HepG2 (cell line): Measurements from ENCODE around the gene NDUFS4. TPM values are rescaled to one million over a fixed set of nuclear protein-coding genes. Genes with fewer than 3 reads are reported as not detected.
A peak's percentile ranks its signal among the peaks of the same experiment; 100 is the strongest.

Experiments
- ATAC-seq: fragments of 200-7000 bp; cut with Tn5 transposase; 3 replicates; pipeline ENCODE4 v1.9.1; 2020; ENCODE audit warnings: mild to moderate bottlenecking, moderate library complexity
- BruUV-seq: library from RNA; stranded (reverse); fragments of 400-500 nt; replicated peaks from 2 replicates; lab custom pipeline; 2021; lab: Mats Ljungman, UMichigan
- CTCF ChIA-PET: fragments of 300-600 bp; formaldehyde crosslinking; extraction: SDS; loops from one replicate; lab custom pipeline; 2021; ENCODE audit warnings: low total read pairs, inconsistent platforms, low intra/inter-chr PET ratio; lab: Yijun Ruan, JAX
- POLR2A ChIA-PET: fragments of 350-600 bp; sonication (Branson Sonifier 250); formaldehyde crosslinking; loops from one replicate; lab custom pipeline; 2020; ENCODE audit warnings: antibody characterized with exemption, inconsistent platforms; lab: Yijun Ruan, JAX
- DNase-seq: peaks from one replicate; pipeline ENCODE4 v3.0.0-alpha.2; 2015; ENCODE audit warnings: low spot score
- FAIRE-seq: peaks from 3 replicates; lab custom pipeline; 2011; peaks lifted over from hg19 to GRCh38; lab: Jason Lieb, UNC
- H2AFZ ChIP-seq: one replicate; pipeline ENCODE4 v1.6.1; 2011; ENCODE audit warnings: low read length, inconsistent platforms
- H3K27ac ChIP-seq: fragments of 300-600 bp; 3 replicates; pipeline ENCODE4 v1.8.0; 2011; ENCODE audit warnings: mixed run types, mild to moderate bottlenecking, mixed read lengths, low read length, inconsistent platforms; ENCODE audit not compliant: insufficient read depth; ENCODE audit errors: extremely low read length
- H3K27me3 ChIP-seq, 2 experiments: fragments of 200-600 bp in 1 of 2; 2 replicates in 1 of 2; 3 replicates in 1 of 2; pipeline versions ENCODE4 v1.6.0 to v1.8.0; 2011; ENCODE audit warnings: low read length in 2 of 2, mild to moderate bottlenecking in 2 of 2, moderate library complexity in 2 of 2, inconsistent platforms in 1 of 2; ENCODE audit not compliant: insufficient read depth in 2 of 2, control insufficient read depth in 1 of 2
- H3K36me3 ChIP-seq, 2 experiments: fragments of 200-600 bp in 1 of 2; replicated peaks in 1 of 2; 2 replicates in 1 of 2; 3 replicates in 1 of 2; pipeline versions ENCODE4 v1.5.1 to v1.8.0; 2011; ENCODE audit warnings: low read length in 2 of 2, inconsistent platforms in 1 of 2; ENCODE audit not compliant: insufficient read depth in 2 of 2, control insufficient read depth in 1 of 2
- H3K4me1 ChIP-seq: 2 replicates; pipeline ENCODE4 v1.5.1; 2012; ENCODE audit warnings: low read length, inconsistent platforms; ENCODE audit not compliant: insufficient read depth
- H3K4me2 ChIP-seq: 2 replicates; pipeline ENCODE4 v1.6.0; 2011; ENCODE audit warnings: low read depth, low read length, inconsistent platforms
- H3K4me3 ChIP-seq, 3 experiments: fragments of 200-600 bp in 1 of 3; sonication (generic), shearing (Covaris generic) in 1 of 3; replicated peaks in 1 of 3; 2 replicates each; pipeline ENCODE4 v1.5.1; 2011 to 2016; ENCODE audit warnings: low read length in 3 of 3, inconsistent platforms in 2 of 3, low read depth in 2 of 3, mild to moderate bottlenecking in 2 of 3, control low read depth in 1 of 3, mixed read lengths in 1 of 3; ENCODE audit not compliant: insufficient read depth in 1 of 3
- H3K79me2 ChIP-seq: one replicate; pipeline ENCODE4 v1.6.1; 2011; ENCODE audit warnings: low read length, inconsistent platforms; ENCODE audit not compliant: insufficient read depth
- H3K9ac ChIP-seq: 2 replicates; pipeline ENCODE4 v1.6.0; 2011; ENCODE audit warnings: mild to moderate bottlenecking, low read depth, low read length, inconsistent platforms; ENCODE audit not compliant: insufficient read depth
- H3K9me3 ChIP-seq: 2 replicates; pipeline ENCODE4 v1.5.1; 2012; ENCODE audit warnings: mild to moderate bottlenecking, low read length
- H4K20me1 ChIP-seq: 2 replicates; pipeline ENCODE4 v1.6.0; 2011; ENCODE audit warnings: inconsistent platforms, mild to moderate bottlenecking, low read length, moderate library complexity; ENCODE audit not compliant: insufficient read depth
- ADNP ChIP-seq: sonication (generic); formaldehyde crosslinking; IDR thresholded peaks from 2 replicates; pipeline ENCODE4 v1.4.0; 2020; ENCODE audit warnings: missing genetic modification reagents
- BHLHE40 ChIP-seq: IDR thresholded peaks from 2 replicates; pipeline ENCODE4 v1.6.1; 2011; ENCODE audit warnings: low read length, improper control_type of control experiment
- CBX1 ChIP-seq: IDR thresholded peaks from one replicate; pipeline ENCODE4 v1.6.1; 2016; ENCODE audit warnings: antibody characterized with exemption, low read depth
- EED ChIP-seq: sonication (generic); formaldehyde crosslinking; IDR thresholded peaks from 2 replicates; pipeline ENCODE4 v1.5.0; 2020; ENCODE audit warnings: mild to moderate bottlenecking, missing genetic modification reagents
- HIVEP1 ChIP-seq: sonication (generic); formaldehyde crosslinking; IDR thresholded peaks from 2 replicates; pipeline ENCODE4 v1.4.0; 2020; ENCODE audit warnings: mild to moderate bottlenecking, missing genetic modification reagents
- IRX3 ChIP-seq: sonication (generic); formaldehyde crosslinking; IDR thresholded peaks from 2 replicates; pipeline ENCODE4 v1.8.1; 2023; ENCODE audit warnings: mild to moderate bottlenecking, low read depth, missing genetic modification reagents, borderline replicate concordance
- KLF13 ChIP-seq: sonication (generic); formaldehyde crosslinking; IDR thresholded peaks from 2 replicates; pipeline ENCODE4 v1.4.0; 2020; ENCODE audit warnings: mild to moderate bottlenecking, missing genetic modification reagents
- MBD4 ChIP-seq: IDR thresholded peaks from 2 replicates; pipeline ENCODE4 v1.6.1; 2012; ENCODE audit warnings: low read length, inconsistent platforms, borderline replicate concordance
- NKX3-1 ChIP-seq: sonication (generic); formaldehyde crosslinking; IDR thresholded peaks from 2 replicates; pipeline ENCODE4 v1.5.0; 2020; ENCODE audit warnings: missing genetic modification reagents
- RFX1 ChIP-seq: fragments of 450-650 bp; IDR thresholded peaks from 2 replicates; pipeline ENCODE4 v1.6.1; 2017
- SMC3 ChIP-seq: IDR thresholded peaks from 2 replicates; pipeline ENCODE4 v1.6.1; 2011; ENCODE audit warnings: low read length, improper control_type of control experiment
- TBX2 ChIP-seq: sonication (generic); formaldehyde crosslinking; IDR thresholded peaks from 2 replicates; pipeline ENCODE4 v1.5.0; 2020; ENCODE audit warnings: missing genetic modification reagents, mild to moderate bottlenecking, borderline replicate concordance
- ZFP1 ChIP-seq: IDR thresholded peaks from 2 replicates; pipeline ENCODE4 v1.6.1; 2016
- ZFP41 ChIP-seq: sonication (generic); formaldehyde crosslinking; IDR thresholded peaks from 2 replicates; pipeline ENCODE4 v1.4.0; 2020; ENCODE audit warnings: mild to moderate bottlenecking, missing genetic modification reagents, borderline replicate concordance
- ZNF160 ChIP-seq: sonication (generic); formaldehyde crosslinking; IDR thresholded peaks from 2 replicates; pipeline ENCODE4 v1.8.0; 2022; ENCODE audit warnings: mild to moderate bottlenecking, inconsistent platforms, missing genetic modification reagents
- ZNF362 ChIP-seq: sonication (generic); formaldehyde crosslinking; IDR thresholded peaks from 2 replicates; pipeline ENCODE4 v1.4.0; 2020; ENCODE audit warnings: missing genetic modification reagents, mild to moderate bottlenecking, borderline replicate concordance
- ZNF576 ChIP-seq: sonication (generic); formaldehyde crosslinking; IDR thresholded peaks from 2 replicates; pipeline ENCODE4 v1.4.0; 2020; ENCODE audit warnings: mild to moderate bottlenecking, missing genetic modification reagents
- whole genome bisulfite sequencing: methylation state at CpG from one replicate; pipeline ENCODE4 v1.1.6; 2017; ENCODE audit warnings: low lambda C conversion rate; 5-methylcytosine and 5-hydroxymethylcytosine counted together
- in situ Hi-C: cut with HindIII; loops from 2 replicates; pipeline ENCODE4 v1.10.0; 2017; ENCODE audit warnings: low pct_unique_long_range_greater_than_20kb; ENCODE audit not compliant: extremely low pct_ligation_motif_present
- intact Hi-C: fragments of 100-400 bp; cut with micrococcal nuclease; formaldehyde crosslinking; loops from one replicate; pipeline ENCODE4 v1.10.0; 2022; ENCODE audit not compliant: unreplicated experiment
- polyA plus RNA-seq, 8 experiments: library from polyadenylated mRNA; depleted of rRNA in 3 of 8; stranded (reverse) in 7 of 8; unstranded in 1 of 8; fragments of >200 nt; fragmentation: Illumina TruSeq in 4 of 8; extraction: Trizol in 4 of 8; gene quantifications; 2 replicates each; pipeline versions ENCODE4 v1.2.1 to v1.2.3, GENCODE V29; 2011 to 2016; ENCODE audit warnings: low read depth in 4 of 8, missing spikeins in 1 of 8, mixed read lengths in 1 of 8; ENCODE audit not compliant: insufficient read depth in 1 of 8
- total RNA-seq, 5 experiments: library from RNA; depleted of rRNA; stranded (reverse); fragments of >200 nt; fragmentation: Illumina TruSeq; extraction: Trizol; gene quantifications; 2 replicates each; pipeline ENCODE4 v1.2.3, GENCODE V29; 2016; ENCODE audit warnings: low read depth in 1 of 5

Gene NDUFS4
- total and polyA plus RNA-seq, 2 of the 13 experiments (the other 11 are each of a cell fraction or from before 2014, with no cell fraction given), result 121 to 126 TPM

GRCh38 chr5:53558966-53559365, 1.5 kb upstream of the NDUFS4 start (continued):
- no peak for TF ChIP-seq MBD4
- no peak for TF ChIP-seq ZNF576 (CRISPR knock-in tag)
- TF ChIP-seq, all 625 proteins: peak for 0

GRCh38 chr5:53560028-53560427, 411 bp upstream of the NDUFS4 start:
- peak overlapping the region; percentile 80 for H3K9ac ChIP-seq
- FAIRE-seq, result no peak
- no peak for TF ChIP-seq TBX2 (CRISPR knock-in tag)
- TF ChIP-seq HIVEP1 (CRISPR knock-in tag), result no peak
- no peak for TF ChIP-seq BHLHE40
- TF ChIP-seq IRX3 (CRISPR knock-in tag), result no peak
- TF ChIP-seq EED (CRISPR knock-in tag), result no peak
- TF ChIP-seq ZFP1 (CRISPR knock-in tag), result no peak
- TF ChIP-seq ZFP41 (CRISPR knock-in tag), result no peak
- TF ChIP-seq ZNF362, result no peak
- no peak for TF ChIP-seq ADNP
- no peak for TF ChIP-seq RFX1
- TF ChIP-seq NKX3-1, result no peak
- 0 out of 2 replicates have a peak, but pooled peaks have one; percentile 1 for TF ChIP-seq ZNF160 (CRISPR knock-in tag)
- 0 out of 2 replicates have a peak, but pooled peaks have one; percentile 1 for TF ChIP-seq SMC3
- no peak for TF ChIP-seq KLF13 (CRISPR knock-in tag)
- TF ChIP-seq CBX1, result no peak
- 4% methylated on average over 5 of the region's 5 CpGs for WGBS
- intact Hi-C loops (loop anchor here (1.0 to 5.0 kb wide), 3 partner anchors 8 to 133 kb away; no protein-coding TSS in a partner anchor), in situ Hi-C loops (no loop called here)
- ChIA-PET POLR2A (no interaction called here), CTCF (no interaction called here)
- H3K27ac ChIP-seq, result peak overlapping the region; percentile 82
- ATAC-seq, result peak; percentile 57
- H4K20me1 ChIP-seq, result no peaks in the 10 kb centered on the region
- H3K4me1 ChIP-seq, result peaks cover 33% of the 10 kb centered on the region
- H3K9me3 ChIP-seq, result 0 out of 2 replicates have a peak, but pooled peaks cover 6% of the 10 kb centered on the region
- H2AFZ ChIP-seq, result peak overlapping the region; percentile 92
- peaks cover 43% of the 10 kb centered on the region for H3K79me2 ChIP-seq
- peak overlapping the region; percentile 82 for H3K4me2 ChIP-seq
- H3K4me3 ChIP-seq, result peak overlapping the region; percentile 79 to 87 (median 81)
- H3K27me3 ChIP-seq, result no peaks in the 10 kb centered on the region; a peak in 1 of 5 replicates
- no peaks in the 10 kb centered on the region; a peak in 1 of 5 replicates for H3K36me3 ChIP-seq
- BruUV-seq, result no TSS peak
- DNase-seq, result no peak
